A673 (cell line): Measurements from ENCODE around the gene YWHAQ.

ENCODE experiments used
- EZH2 ChIP-seq: fragments of 200-600 bp; sonication (generic); IDR thresholded peaks from 2 replicates; pipeline ENCODE4 v1.6.1; 2017; ENCODE audit warnings: borderline replicate concordance, low read depth, mild to moderate bottlenecking, mixed read lengths, antibody characterized with exemption, low read length; ENCODE audit not compliant: poor library complexity, severe bottlenecking
- TF ChIP-seq, protein P1 (sequence below): fragments of 300-800, 200-600 bp; sonication (generic); conservative IDR thresholded peaks from 2 replicates; pipeline ENCODE4 v1.5.1; 2017; ENCODE audit warnings: low read depth, mild to moderate bottlenecking, antibody characterized with exemption, low read length, moderate library complexity, mixed read lengths

DNA sequence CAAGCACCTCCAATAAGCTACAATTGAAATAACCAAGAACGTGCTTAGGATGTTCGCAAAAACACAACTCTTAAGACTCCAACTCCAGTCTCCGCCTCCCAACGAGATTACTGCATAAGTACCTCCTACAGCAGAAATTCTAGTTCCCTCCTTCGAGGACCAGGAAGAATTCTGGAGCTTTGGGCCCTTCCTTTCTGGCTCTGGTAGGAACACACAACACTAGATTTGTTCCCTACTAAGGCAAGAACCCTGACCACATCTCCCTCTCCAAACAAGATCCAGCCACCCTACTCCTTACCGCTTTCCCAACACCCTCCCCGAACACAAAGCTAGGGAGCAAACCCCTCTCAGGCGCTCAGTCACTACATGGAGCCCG, 75.9 kb downstream of the YWHAQ start:
- TF ChIP-seq, protein P1, sequence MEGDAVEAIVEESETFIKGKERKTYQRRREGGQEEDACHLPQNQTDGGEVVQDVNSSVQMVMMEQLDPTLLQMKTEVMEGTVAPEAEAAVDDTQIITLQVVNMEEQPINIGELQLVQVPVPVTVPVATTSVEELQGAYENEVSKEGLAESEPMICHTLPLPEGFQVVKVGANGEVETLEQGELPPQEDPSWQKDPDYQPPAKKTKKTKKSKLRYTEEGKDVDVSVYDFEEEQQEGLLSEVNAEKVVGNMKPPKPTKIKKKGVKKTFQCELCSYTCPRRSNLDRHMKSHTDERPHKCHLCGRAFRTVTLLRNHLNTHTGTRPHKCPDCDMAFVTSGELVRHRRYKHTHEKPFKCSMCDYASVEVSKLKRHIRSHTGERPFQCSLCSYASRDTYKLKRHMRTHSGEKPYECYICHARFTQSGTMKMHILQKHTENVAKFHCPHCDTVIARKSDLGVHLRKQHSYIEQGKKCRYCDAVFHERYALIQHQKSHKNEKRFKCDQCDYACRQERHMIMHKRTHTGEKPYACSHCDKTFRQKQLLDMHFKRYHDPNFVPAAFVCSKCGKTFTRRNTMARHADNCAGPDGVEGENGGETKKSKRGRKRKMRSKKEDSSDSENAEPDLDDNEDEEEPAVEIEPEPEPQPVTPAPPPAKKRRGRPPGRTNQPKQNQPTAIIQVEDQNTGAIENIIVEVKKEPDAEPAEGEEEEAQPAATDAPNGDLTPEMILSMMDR, result no peak
- TF ChIP-seq EZH2, result no peak
